Omental fat pad (tissue), 4 donors: ENCODE results near the gene PARN. TPM values are rescaled to one million over a fixed set of nuclear protein-coding genes. Genes with fewer than 3 reads are reported as not detected.

Experiments
- ATAC-seq: fragments of 150-250 bp; one replicate; pipeline ENCODE4 v1.9.1; 2016; ENCODE audit warnings: mild to moderate bottlenecking, moderate library complexity; ENCODE audit not compliant: low FRiP score
- DNase-seq: peaks from one replicate; pipeline ENCODE4 v3.0.0-alpha.2; 2019; ENCODE audit warnings: low spot score
- total RNA-seq, 4 donors: library from RNA; depleted of rRNA; stranded (reverse); fragments of >200 nt; gene quantifications; one replicate each; pipeline ENCODE4 v1.1.0, GENCODE V29; 2016
- TF ChIP-seq, protein P1 (sequence below), 3 donors: fragments of 450-650 bp; IDR thresholded peaks; one replicate each; pipeline ENCODE4 v1.5.1; 2016 to 2017; ENCODE audit warnings: antibody characterized with exemption in 3 of 3, mild to moderate bottlenecking in 3 of 3, moderate library complexity in 2 of 3

The PARN gene
- total RNA-seq, 4 donors from 2014 or later: 23.0 to 34.8 (median 26.4) TPM

DNA sequence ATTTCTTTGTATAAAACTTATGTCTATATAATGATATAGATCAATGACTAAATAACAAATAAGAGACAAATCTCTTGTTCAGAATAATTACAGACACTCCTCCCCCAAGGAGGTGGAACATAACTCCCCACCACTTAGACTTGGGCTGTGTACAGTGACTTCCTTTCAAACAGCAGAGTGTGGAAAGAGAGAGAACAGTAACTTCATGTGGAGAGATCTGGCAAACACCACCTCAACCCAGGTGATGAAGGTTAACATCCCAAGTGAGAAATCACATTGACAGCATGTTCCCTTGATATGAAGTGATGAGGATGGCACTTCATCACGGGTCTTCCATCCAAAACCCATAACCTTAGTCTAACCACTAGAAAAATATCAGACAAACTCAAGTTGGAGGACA, 169.3 kb downstream of the PARN start:
- ATAC-seq: no peak
- TF ChIP-seq, protein P1, sequence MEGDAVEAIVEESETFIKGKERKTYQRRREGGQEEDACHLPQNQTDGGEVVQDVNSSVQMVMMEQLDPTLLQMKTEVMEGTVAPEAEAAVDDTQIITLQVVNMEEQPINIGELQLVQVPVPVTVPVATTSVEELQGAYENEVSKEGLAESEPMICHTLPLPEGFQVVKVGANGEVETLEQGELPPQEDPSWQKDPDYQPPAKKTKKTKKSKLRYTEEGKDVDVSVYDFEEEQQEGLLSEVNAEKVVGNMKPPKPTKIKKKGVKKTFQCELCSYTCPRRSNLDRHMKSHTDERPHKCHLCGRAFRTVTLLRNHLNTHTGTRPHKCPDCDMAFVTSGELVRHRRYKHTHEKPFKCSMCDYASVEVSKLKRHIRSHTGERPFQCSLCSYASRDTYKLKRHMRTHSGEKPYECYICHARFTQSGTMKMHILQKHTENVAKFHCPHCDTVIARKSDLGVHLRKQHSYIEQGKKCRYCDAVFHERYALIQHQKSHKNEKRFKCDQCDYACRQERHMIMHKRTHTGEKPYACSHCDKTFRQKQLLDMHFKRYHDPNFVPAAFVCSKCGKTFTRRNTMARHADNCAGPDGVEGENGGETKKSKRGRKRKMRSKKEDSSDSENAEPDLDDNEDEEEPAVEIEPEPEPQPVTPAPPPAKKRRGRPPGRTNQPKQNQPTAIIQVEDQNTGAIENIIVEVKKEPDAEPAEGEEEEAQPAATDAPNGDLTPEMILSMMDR (IDR thresholded peaks at IDR 0.05): no peak
- DNase-seq: no peak

DNA sequence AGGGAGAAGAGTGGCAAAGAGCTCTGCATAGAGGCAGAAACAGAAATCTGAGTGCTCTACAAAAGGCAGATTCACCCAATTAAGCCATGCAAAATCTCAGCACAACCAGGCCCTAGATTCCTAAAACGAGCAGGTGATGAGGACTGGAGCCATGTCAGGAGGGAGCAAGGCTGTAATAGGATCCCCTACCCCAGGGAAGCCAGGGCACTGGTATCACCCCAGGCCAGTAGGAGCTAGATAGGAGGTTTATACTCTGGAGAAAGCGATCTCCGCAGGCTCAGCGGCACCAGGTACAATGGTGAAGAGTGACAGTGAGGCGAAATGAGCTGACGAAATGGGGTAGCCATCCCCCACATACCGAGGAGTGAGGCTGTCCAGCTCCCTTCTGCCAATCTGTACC, 171.5 kb downstream of the PARN start:
- TF ChIP-seq, protein P1 (IDR thresholded peaks at IDR 0.05): no peak
- ATAC-seq (no peak), DNase-seq (no peak)

DNA sequence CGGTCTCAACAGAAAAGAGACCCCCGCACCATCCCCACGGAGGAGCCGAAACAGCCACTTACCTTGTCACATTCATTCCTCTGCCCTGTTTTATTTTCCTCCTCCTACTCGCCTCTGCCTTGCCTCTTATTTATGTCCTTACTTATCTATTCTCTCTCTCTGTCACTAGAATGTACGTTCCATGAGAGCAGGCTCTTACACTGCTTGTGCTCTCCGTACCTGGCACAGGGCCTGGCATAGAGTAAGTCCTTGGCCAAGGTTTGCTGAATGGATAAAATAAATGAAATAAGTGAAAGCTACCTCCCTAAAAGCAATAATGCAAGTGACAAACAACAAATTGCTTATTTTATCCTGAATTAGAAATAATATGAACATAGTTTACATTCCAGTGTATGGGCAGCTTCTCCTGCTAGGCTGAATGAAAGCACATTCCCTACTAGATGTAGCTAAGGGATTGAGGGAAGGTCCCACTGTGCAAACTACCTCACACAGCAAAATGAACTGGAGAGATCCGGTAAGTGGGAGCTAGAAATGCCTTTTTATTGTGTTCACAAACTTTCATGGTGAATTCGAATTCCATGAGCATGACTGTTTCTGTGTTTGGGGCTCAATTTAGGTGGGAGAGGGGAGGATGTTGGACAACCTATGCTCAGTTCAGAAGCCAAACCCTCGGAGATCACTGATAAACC, 173.1 kb downstream of the PARN start:
- DNase-seq (no peak), ATAC-seq (no peak)
- TF ChIP-seq, protein P1 (IDR thresholded peaks at IDR 0.05): no peak

DNA sequence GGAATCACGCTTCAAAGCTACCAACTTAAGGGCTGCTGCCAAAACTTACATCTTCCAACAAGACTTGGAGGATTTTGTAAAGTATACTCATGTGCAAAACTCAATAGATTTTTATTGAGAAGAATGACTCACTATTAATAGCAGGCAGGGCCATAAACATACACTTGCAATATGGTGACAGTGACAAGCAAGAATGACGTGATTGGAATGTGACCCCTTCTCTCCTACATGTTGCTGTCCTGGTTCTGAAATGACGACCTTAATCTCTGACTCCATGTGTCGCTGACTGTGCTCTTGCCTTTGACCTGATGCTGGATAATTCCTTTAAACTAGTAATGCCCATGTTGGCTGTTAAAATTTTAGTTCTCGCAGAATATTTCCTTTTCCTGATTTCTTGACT, 174.5 kb downstream of the PARN start:
- DNase-seq: no peak
- TF ChIP-seq, protein P1 (IDR thresholded peaks at IDR 0.05): no peak
- no peak for ATAC-seq

DNA sequence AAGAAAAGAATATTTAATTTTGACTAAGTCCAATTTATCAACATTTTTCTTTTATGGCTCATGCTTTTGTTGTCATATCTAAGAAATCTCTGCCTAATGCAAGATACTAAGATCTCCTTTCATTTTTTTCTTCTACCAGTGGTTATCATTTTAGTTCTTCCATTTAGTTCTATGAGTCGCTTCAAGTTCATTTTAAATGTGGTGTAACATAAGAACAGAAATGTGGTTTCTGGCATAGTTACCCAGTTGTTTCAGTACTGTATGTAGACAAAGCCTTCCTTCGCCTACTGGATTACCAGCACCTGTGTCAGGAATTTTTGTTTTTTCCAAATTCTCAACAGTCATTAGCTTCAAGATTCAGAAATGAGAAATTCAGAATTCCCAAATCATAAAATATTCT, 175.7 kb downstream of the PARN start:
- ATAC-seq: no peak
- TF ChIP-seq, protein P1 (IDR thresholded peaks at IDR 0.05): no peak
- no peak for DNase-seq

DNA sequence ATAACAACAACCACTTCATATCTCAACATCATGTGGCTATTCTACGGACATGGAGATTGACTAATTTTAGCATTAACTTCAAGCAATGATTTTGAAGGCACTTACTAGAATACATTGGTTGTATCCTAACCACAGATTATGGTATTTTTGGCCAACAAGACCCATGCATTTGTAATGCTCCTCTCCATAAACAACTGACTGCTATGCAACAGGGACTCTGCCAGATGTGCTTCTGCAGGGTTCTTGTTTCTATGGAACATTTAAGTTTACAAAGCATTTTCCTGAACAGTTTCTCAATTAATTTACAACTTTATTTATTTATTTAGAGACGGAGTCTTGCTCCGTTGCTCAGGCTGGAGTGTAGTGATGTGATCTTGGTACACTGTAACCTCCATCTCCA, 178.0 kb downstream of the PARN start:
- TF ChIP-seq, protein P1 (IDR thresholded peaks at IDR 0.05): no peak

DNA sequence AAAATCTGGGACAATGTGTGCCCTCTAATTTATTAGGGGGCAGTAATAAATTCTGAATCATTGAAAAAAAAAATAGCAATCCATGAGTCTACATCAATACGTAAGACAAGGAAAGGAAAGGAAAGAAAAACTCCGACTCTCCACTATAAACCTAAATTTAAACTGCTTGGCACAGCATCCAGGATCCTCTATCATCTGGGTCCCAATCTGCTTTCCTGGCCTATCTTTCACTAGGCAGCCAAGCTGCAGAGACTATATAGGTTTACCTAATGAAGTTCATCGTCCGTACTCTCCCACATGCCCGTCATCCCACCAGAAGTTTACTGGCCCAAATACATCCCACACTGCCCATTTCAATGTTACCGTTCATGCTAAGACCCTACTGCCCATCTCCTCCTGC, 179.2 kb downstream of the PARN start:
- ATAC-seq (no peak), DNase-seq (no peak)
- TF ChIP-seq, protein P1 (IDR thresholded peaks at IDR 0.05): no peak

More for the DNA sequence above, 178.0 kb downstream of the PARN start:
- ATAC-seq: no peak
- DNase-seq: no peak
